ENCODE measurements around the gene ADIPOQ. TPM values are rescaled to one million over a fixed set of nuclear protein-coding genes. Genes with fewer than 3 reads are reported as not detected.

The ADIPOQ gene
- total and polyA plus RNA-seq, 2 of the 4 experiments (the other 2 are of a cell fraction), result not detected

- H3K9me3 ChIP-seq (ENCODE audit: control insufficient read depth, insufficient read depth, low read length), result no peaks in the 10 kb centered on the region
- WGBS, 2 experiments (ENCODE audit: extremely low coverage in 2 of 2, insufficient read length in 1 of 2), result no CpG with 5 or more reads among the region's 2 CpGs
- H2BK5ac ChIP-seq (ENCODE audit: low read depth, low read length, poor library complexity, severe bottlenecking), result no peak overlapping the region
- no peak overlapping the region for H3K4me2 ChIP-seq (ENCODE audit: low read depth, low read length)
- TF ChIP-seq CTCF (conservative IDR thresholded peaks at IDR 0.05; ENCODE audit: low read depth, low read length) (no peak), RAD21 (IDR thresholded peaks at IDR 0.05; ENCODE audit: low read length) (no peak), POLR2A (IDR thresholded peaks at IDR 0.05; ENCODE audit: low read depth, low read length) (no peak), RCOR1 (IDR thresholded peaks at IDR 0.05; ENCODE audit: insufficient replicate concordance, low read length) (no peak), MAZ (IDR thresholded peaks at IDR 0.05; ENCODE audit: borderline replicate concordance, low read depth, low read length) (no peak), BHLHE40 (IDR thresholded peaks at IDR 0.05; ENCODE audit: low read depth, low read length) (no peak)
- H4K20me1 ChIP-seq (ENCODE audit: insufficient read depth, low read length), result no peaks in the 10 kb centered on the region
- dilution Hi-C loops (cut with HindIII; ENCODE audit: low sequenced_read_pairs, unreplicated experiment) (no loop called here), intact Hi-C loops (cut with micrococcal nuclease) (no loop called here), in situ Hi-C loops (cut with MboI; ENCODE audit: low sequenced_read_pairs) (no loop called here)
- ChIA-PET CTCF (no interaction called here), POLR2A (ENCODE audit: unreplicated experiment) (no interaction called here)
- no peak overlapping the region for H3K4ac ChIP-seq (ENCODE audit: low read depth, low read length)
- no peak overlapping the region for H3K14ac ChIP-seq (replicated peaks; ENCODE audit: low read depth, low read length)
- H3K4me1 ChIP-seq (ENCODE audit: control insufficient read depth, insufficient read depth, low read length), result no peaks in the 10 kb centered on the region
- no peak overlapping the region for H3K4me3 ChIP-seq (ENCODE audit: insufficient read depth, low read depth, low read length)
- BruUV-seq (replicated peaks), result no TSS peak
- H2BK20ac ChIP-seq (ENCODE audit: low read depth, low read length), result no peak overlapping the region
- H4K91ac ChIP-seq (ENCODE audit: insufficient read depth, low read depth, low read length), result no peak overlapping the region
- no peak overlapping the region for H4K8ac ChIP-seq (ENCODE audit: low read depth in 2 of 2, low read length in 2 of 2)
- H3K27ac ChIP-seq (ENCODE audit: insufficient read depth, low read length), result no peak overlapping the region
- no peaks in the 10 kb centered on the region for H3K36me3 ChIP-seq (ENCODE audit: control insufficient read depth, insufficient read depth, low read length)
- no peaks in the 10 kb centered on the region; the same call in 1 of the 2 replicates for H3K27me3 ChIP-seq (ENCODE audit: control insufficient read depth, insufficient read depth, low read length)
- no peak overlapping the region for H3K56ac ChIP-seq (ENCODE audit: extremely low read depth, insufficient read depth, low read length)
- no peak overlapping the region for H2AK5ac ChIP-seq (ENCODE audit: low read depth, low read length)
- no peak overlapping the region for H3K23ac ChIP-seq (ENCODE audit: low read depth, low read length)
- DNase-seq, result peak; percentile 44
- 0 out of 2 replicates have a peak, but pooled peaks have one; percentile 21 for ATAC-seq (ENCODE audit: low read depth)
- H2AK9ac ChIP-seq (replicated peaks; ENCODE audit: low read depth, low read length, poor library complexity), result no peak overlapping the region
- H3K9me1 ChIP-seq (ENCODE audit: insufficient read depth, low read length), result no peaks in the 10 kb centered on the region
- no peaks in the 10 kb centered on the region for H3K79me1 ChIP-seq (ENCODE audit: low read depth in 1 of 2, low read length in 2 of 2)
- H2BK120ac ChIP-seq (ENCODE audit: low read depth, low read length), result no peak overlapping the region
- H2AFZ ChIP-seq (replicated peaks; ENCODE audit: low read length, poor library complexity), result no peak overlapping the region
- no peak overlapping the region for H3K18ac ChIP-seq (ENCODE audit: low read depth, low read length)
- H3K9ac ChIP-seq (ENCODE audit: low read depth, low read length), result no peak overlapping the region
- H4K5ac ChIP-seq (ENCODE audit: low read depth, low read length), result no peak overlapping the region
- no peak overlapping the region for H2BK15ac ChIP-seq (ENCODE audit: low read depth, low read length)
Observed at GRCh38 chr3:186869253-186870100, 27.0 kb downstream of the ADIPOQ start.
